Stimulated activated naive CD8-positive, alpha-beta T cell treated with anti-CD3 and anti-CD28 coated beads, Interleukin-15, Interleukin-2, amounts not matched to agents 100 ng/mL and 50 ng/mL, for 24 hours (primary cell): ENCODE data around the gene RSPRY1.

Experiments used
- H3K27ac Mint-ChIP-seq: one replicate; pipeline ENCODE4 v1.8.0; 2021; ENCODE audit warnings: mild to moderate bottlenecking, mixed read lengths
- H3K27me3 Mint-ChIP-seq: one replicate; pipeline ENCODE4 v1.8.0; 2021; ENCODE audit warnings: mixed read lengths
- H3K36me3 Mint-ChIP-seq: one replicate; pipeline ENCODE4 v1.8.0; 2021; ENCODE audit warnings: low read depth, mixed read lengths
- H3K4me1 Mint-ChIP-seq: one replicate; pipeline ENCODE4 v1.8.0; 2021; ENCODE audit warnings: low read depth, mixed read lengths
- H3K4me3 Mint-ChIP-seq: one replicate; pipeline ENCODE4 v1.8.0; 2021; ENCODE audit warnings: mild to moderate bottlenecking, mixed read lengths
- H3K9me3 Mint-ChIP-seq: one replicate; pipeline ENCODE4 v1.8.0; 2021; ENCODE audit warnings: mixed read lengths

Gene RSPRY1

GRCh38 chr16:57208926-57209325, 22.8 kb downstream of the RSPRY1 start:
- Mint-ChIP-seq H3K27me3 (no peaks in the 10 kb centered on the region), H3K27ac (no peak overlapping the region), H3K4me1 (no peaks in the 10 kb centered on the region), H3K4me3 (no peak overlapping the region), H3K9me3 (no peaks in the 10 kb centered on the region), H3K36me3 (peaks cover 59% of the 10 kb centered on the region)

- Mint-ChIP-seq H3K36me3 (peaks cover 64% of the 10 kb centered on the region), H3K9me3 (no peaks in the 10 kb centered on the region), H3K27me3 (no peaks in the 10 kb centered on the region), H3K27ac (no peak overlapping the region), H3K4me3 (no peak overlapping the region), H3K4me1 (no peaks in the 10 kb centered on the region)
These were observed 23.7 kb downstream of the RSPRY1 start for GRCh38 chr16:57209780-57210179.

GRCh38 chr16:57213462-57213861, 27.3 kb downstream of the RSPRY1 start:
- Mint-ChIP-seq H3K27me3 (no peaks in the 10 kb centered on the region), H3K9me3 (peaks cover 15% of the 10 kb centered on the region), H3K36me3 (peaks cover 80% of the 10 kb centered on the region), H3K4me3 (no peak overlapping the region), H3K4me1 (no peaks in the 10 kb centered on the region), H3K27ac (no peak overlapping the region)

- Mint-ChIP-seq H3K9me3 (peaks cover 24% of the 10 kb centered on the region), H3K4me3 (no peak overlapping the region), H3K27ac (no peak overlapping the region), H3K36me3 (peaks cover 93% of the 10 kb centered on the region), H3K4me1 (no peaks in the 10 kb centered on the region), H3K27me3 (no peaks in the 10 kb centered on the region)
These were observed 30.8 kb downstream of the RSPRY1 start for GRCh38 chr16:57216968-57217367.

- Mint-ChIP-seq H3K27me3 (no peaks in the 10 kb centered on the region), H3K36me3 (peaks cover 74% of the 10 kb centered on the region), H3K9me3 (peaks cover 12% of the 10 kb centered on the region), H3K27ac (no peak overlapping the region), H3K4me3 (no peak overlapping the region), H3K4me1 (no peaks in the 10 kb centered on the region)
These were observed 36.9 kb downstream of the RSPRY1 start for GRCh38 chr16:57223057-57223456.

- Mint-ChIP-seq H3K27me3 (no peaks in the 10 kb centered on the region), H3K4me1 (no peaks in the 10 kb centered on the region), H3K36me3 (peaks cover 65% of the 10 kb centered on the region), H3K9me3 (no peaks in the 10 kb centered on the region), H3K4me3 (no peak overlapping the region), H3K27ac (no peak overlapping the region)
These were observed 38.7 kb downstream of the RSPRY1 start for GRCh38 chr16:57224651-57225335.

- H3K27ac Mint-ChIP-seq = no peak overlapping the region
- H3K4me3 Mint-ChIP-seq = no peak overlapping the region
- no peaks in the 10 kb centered on the region for H3K9me3 Mint-ChIP-seq
- H3K27me3 Mint-ChIP-seq = no peaks in the 10 kb centered on the region
- no peaks in the 10 kb centered on the region for H3K4me1 Mint-ChIP-seq
- H3K36me3 Mint-ChIP-seq = peaks cover 63% of the 10 kb centered on the region
These were observed 39.8 kb downstream of the RSPRY1 start for GRCh38 chr16:57225978-57226377.

- Mint-ChIP-seq H3K36me3 (peaks cover 64% of the 10 kb centered on the region), H3K4me3 (no peak overlapping the region), H3K27me3 (no peaks in the 10 kb centered on the region), H3K4me1 (no peaks in the 10 kb centered on the region), H3K27ac (no peak overlapping the region), H3K9me3 (no peaks in the 10 kb centered on the region)
These were observed 40.8 kb downstream of the RSPRY1 start for GRCh38 chr16:57226701-57227621.

GRCh38 chr16:57229079-57229478, 43.0 kb downstream of the RSPRY1 start:
- no peak overlapping the region for H3K4me3 Mint-ChIP-seq
- H3K27me3 Mint-ChIP-seq = no peaks in the 10 kb centered on the region
- H3K27ac Mint-ChIP-seq = no peak overlapping the region
- no peaks in the 10 kb centered on the region for H3K9me3 Mint-ChIP-seq
- H3K36me3 Mint-ChIP-seq = peaks cover 64% of the 10 kb centered on the region
- no peaks in the 10 kb centered on the region for H3K4me1 Mint-ChIP-seq

- H3K36me3 Mint-ChIP-seq = peaks cover 72% of the 10 kb centered on the region
These were observed 45.8 kb downstream of the RSPRY1 start for GRCh38 chr16:57231821-57232350.

GRCh38 chr16:57233944-57234706, 48.0 kb downstream of the RSPRY1 start:
- Mint-ChIP-seq H3K27ac (no peak overlapping the region), H3K27me3 (no peaks in the 10 kb centered on the region), H3K9me3 (no peaks in the 10 kb centered on the region), H3K36me3 (peaks cover 70% of the 10 kb centered on the region), H3K4me3 (no peak overlapping the region), H3K4me1 (peaks cover 16% of the 10 kb centered on the region)

More at GRCh38 chr16:57231821-57232350, 45.8 kb downstream of the RSPRY1 start:
- Mint-ChIP-seq H3K9me3 (no peaks in the 10 kb centered on the region), H3K27me3 (no peaks in the 10 kb centered on the region), H3K4me1 (peaks cover 11% of the 10 kb centered on the region), H3K27ac (no peak overlapping the region), H3K4me3 (no peak overlapping the region)

- Mint-ChIP-seq H3K4me1 (peaks cover 20% of the 10 kb centered on the region), H3K9me3 (no peaks in the 10 kb centered on the region), H3K27me3 (no peaks in the 10 kb centered on the region), H3K36me3 (peaks cover 71% of the 10 kb centered on the region), H3K4me3 (no peak overlapping the region), H3K27ac (no peak overlapping the region)
These were observed 48.6 kb downstream of the RSPRY1 start for GRCh38 chr16:57234707-57235092.

- H3K36me3 Mint-ChIP-seq = peaks cover 73% of the 10 kb centered on the region
- no peak overlapping the region for H3K27ac Mint-ChIP-seq
- H3K4me3 Mint-ChIP-seq = no peak overlapping the region
- no peaks in the 10 kb centered on the region for H3K9me3 Mint-ChIP-seq
- H3K27me3 Mint-ChIP-seq = no peaks in the 10 kb centered on the region
- peaks cover 20% of the 10 kb centered on the region for H3K4me1 Mint-ChIP-seq
These were observed 49.2 kb downstream of the RSPRY1 start for GRCh38 chr16:57235128-57236021.

- Mint-ChIP-seq H3K27ac (no peak overlapping the region), H3K36me3 (peaks cover 73% of the 10 kb centered on the region), H3K9me3 (no peaks in the 10 kb centered on the region), H3K4me3 (no peak overlapping the region), H3K4me1 (peaks cover 25% of the 10 kb centered on the region), H3K27me3 (no peaks in the 10 kb centered on the region)
These were observed 49.9 kb downstream of the RSPRY1 start for GRCh38 chr16:57236022-57236350.
